Neural progenitor cell (in vitro differentiated cells): ENCODE results near the gene ARHGAP26.

Source experiments
- EZH2 ChIP-seq: fragments of 200-600 bp; sonication (generic); IDR thresholded peaks from 2 replicates; pipeline ENCODE4 v1.6.1; 2017; ENCODE audit warnings: antibody characterized with exemption, mild to moderate bottlenecking, moderate library complexity
- TF ChIP-seq, protein P1 (sequence below): fragments of 200-600 bp; sonication (generic); IDR thresholded peaks from 2 replicates; pipeline ENCODE4 v1.5.1; 2017; ENCODE audit warnings: antibody characterized with exemption, mild to moderate bottlenecking

- TF ChIP-seq, protein P1, sequence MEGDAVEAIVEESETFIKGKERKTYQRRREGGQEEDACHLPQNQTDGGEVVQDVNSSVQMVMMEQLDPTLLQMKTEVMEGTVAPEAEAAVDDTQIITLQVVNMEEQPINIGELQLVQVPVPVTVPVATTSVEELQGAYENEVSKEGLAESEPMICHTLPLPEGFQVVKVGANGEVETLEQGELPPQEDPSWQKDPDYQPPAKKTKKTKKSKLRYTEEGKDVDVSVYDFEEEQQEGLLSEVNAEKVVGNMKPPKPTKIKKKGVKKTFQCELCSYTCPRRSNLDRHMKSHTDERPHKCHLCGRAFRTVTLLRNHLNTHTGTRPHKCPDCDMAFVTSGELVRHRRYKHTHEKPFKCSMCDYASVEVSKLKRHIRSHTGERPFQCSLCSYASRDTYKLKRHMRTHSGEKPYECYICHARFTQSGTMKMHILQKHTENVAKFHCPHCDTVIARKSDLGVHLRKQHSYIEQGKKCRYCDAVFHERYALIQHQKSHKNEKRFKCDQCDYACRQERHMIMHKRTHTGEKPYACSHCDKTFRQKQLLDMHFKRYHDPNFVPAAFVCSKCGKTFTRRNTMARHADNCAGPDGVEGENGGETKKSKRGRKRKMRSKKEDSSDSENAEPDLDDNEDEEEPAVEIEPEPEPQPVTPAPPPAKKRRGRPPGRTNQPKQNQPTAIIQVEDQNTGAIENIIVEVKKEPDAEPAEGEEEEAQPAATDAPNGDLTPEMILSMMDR = no peak
- TF ChIP-seq EZH2 = no peak
These were observed 20.9 kb upstream of the ARHGAP26 start for GRCh38 chr5:142749321-142749720.
